ENCODE data around the gene PRDM15.

- TF ChIP-seq CTCF (conservative IDR thresholded peaks at IDR 0.05 in 1 of 2, IDR thresholded peaks at IDR 0.05 in 1 of 2; ENCODE audit: extremely low read depth in 1 of 2, insufficient read depth in 1 of 2, low read depth in 1 of 2, low read length in 2 of 2): no peak
- no peak for TF ChIP-seq EZH2 (IDR thresholded peaks at IDR 0.05; ENCODE audit: borderline replicate concordance, low read length)
These were observed 26.8 kb downstream of the PRDM15 start for GRCh38 chr21:41852151-41852928.

All from mammary epithelial cell (primary cell).